ENCODE results near the gene MRPL57.
"Not testable (repeated sequence)": the region's sequence is repeated elsewhere in the genome, so short reads cannot be mapped to it uniquely, and the experiment has no call there.

MRPL57 gene

DNA sequence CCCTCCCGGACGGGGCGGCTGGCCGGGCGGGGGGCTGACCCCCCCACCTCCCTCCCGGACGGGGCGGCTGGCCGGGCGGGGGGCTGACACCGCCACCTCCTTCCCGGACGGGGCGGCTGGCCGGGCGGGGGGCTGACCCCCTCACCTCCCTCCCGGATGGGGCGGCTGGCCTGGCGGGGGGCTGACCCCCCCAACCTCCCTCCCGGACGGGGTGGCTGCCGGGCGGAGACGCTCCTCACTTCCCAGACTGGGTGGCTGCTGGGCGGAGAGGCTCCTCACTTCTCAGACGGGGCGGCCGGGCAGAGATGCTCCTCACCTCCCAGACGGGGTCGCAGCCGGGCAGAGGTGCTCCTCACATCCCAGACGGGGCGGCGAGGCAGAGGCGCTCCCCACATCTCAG, 10.0 kb downstream of the MRPL57 start:
- not testable (repeated sequence) for H3K27ac ChIP-seq; DNase-seq (ENCODE audit: low read depth, low spot score)

DNA sequence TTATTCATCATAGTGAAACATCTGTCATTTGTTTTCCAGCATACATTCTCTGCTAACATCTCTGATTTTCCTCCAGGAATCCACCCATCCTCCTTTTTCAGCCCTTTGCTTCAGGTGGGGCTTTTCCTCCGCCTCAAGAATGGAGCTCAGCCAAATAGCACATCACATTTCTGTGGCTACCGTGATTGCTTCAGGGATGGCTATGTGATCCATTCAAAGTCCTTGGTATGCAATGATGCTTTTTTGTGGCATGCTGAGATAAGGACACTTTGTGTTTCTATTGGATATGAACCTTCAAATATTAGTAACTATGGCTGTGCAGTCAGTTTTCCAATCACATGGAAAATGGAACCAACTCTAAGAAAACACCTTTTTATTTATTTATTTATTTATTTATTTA, 18.3 kb downstream of the MRPL57 start:
- DNase-seq (ENCODE audit: low read depth, low spot score); H3K27ac ChIP-seq: not testable (repeated sequence)

- not testable (repeated sequence) for H3K27ac ChIP-seq; DNase-seq (ENCODE audit: low read depth, low spot score)
Measured at GRCh38 chr13:21197606-21198225, 21.3 kb downstream of the MRPL57 start.

DNA sequence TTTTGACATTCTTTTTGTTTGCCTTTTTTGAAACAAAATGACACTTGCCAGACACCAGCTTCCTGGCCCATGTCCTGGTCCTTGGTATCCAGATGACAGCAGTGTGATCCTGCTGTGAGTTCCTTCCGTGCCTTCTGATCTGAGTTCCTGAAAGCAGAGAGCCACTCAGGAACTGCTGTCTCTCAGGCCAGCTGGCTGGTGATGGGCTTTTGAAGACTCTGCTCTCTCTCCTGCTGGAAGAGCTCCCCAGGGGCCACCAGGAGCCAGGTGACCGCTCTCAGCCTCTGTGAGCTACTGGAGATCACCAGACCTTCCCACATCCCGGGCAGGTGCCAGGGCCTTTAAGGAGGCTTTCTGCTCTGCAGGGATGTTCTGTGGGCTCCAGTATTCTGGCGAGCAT, 21.9 kb downstream of the MRPL57 start:
- H3K27ac ChIP-seq; DNase-seq (ENCODE audit: low read depth, low spot score): not testable (repeated sequence)

DNA sequence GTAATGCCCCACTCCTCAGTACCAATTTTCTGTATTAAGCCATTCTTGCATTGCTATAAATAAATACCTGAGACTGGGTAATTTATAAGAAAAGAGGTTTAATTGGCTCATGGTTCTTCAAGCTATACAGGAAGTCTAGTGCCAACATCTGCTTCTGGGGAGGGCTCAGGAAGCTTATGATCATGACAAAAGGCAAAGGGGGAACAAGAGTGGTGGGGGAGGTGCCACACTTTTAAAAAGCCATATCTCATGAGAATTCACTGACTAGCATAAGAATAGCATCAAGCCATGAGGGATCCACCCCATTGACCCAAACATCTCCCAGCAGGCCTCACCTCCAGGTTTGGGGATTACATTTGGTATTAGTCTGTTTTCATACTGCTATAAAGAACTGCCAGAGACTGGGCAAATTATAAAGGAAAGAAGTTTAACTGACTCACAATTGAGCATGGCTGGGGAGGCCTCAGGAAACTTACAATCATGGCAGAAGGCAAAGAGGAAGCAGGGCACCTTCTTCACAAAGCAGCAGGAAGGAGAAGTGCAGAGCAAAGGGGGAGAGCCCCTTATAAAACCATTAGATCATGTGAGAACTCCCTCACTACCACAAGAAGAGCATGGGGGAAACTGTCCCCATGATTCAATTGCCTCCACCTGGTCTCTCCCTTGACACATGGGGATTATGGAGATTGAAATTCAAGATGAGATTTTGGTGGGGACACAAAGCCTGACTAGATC, 25.2 kb downstream of the MRPL57 start:
- DNase-seq (ENCODE audit: low read depth, low spot score); H3K27ac ChIP-seq: not testable (repeated sequence)

GRCh38 chr13:21202767-21203531, 26.5 kb downstream of the MRPL57 start:
- H3K27ac ChIP-seq: no peak overlapping the region
- DNase-seq (ENCODE audit: low read depth, low spot score): peak; percentile 22

DNA sequence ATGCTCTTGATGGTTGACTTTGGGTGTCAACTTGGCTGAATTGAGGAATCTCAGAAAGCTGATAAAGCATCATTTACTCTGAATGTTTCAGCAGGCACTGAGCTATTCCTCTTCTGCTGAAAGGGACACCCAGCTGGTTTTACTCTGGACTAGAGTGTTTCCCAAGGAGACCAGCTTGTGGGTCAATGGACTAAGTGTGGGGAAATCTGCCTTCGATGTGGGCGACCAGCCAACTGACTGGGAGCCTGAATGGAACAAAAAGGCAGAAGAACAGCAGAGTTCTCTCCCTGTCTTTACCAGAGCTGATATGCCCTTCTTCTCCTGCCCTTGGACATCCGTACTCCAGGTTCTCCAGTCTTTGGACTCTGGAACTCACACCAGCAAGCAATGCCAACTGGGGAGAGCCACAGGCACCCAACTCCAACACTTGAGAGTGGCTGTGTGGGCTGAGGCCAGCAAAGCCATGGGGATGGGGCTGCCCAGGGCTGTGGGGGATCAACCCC, 32.2 kb downstream of the MRPL57 start:
- DNase-seq (ENCODE audit: low read depth, low spot score): no peak
- no peak overlapping the region for H3K27ac ChIP-seq

DNA sequence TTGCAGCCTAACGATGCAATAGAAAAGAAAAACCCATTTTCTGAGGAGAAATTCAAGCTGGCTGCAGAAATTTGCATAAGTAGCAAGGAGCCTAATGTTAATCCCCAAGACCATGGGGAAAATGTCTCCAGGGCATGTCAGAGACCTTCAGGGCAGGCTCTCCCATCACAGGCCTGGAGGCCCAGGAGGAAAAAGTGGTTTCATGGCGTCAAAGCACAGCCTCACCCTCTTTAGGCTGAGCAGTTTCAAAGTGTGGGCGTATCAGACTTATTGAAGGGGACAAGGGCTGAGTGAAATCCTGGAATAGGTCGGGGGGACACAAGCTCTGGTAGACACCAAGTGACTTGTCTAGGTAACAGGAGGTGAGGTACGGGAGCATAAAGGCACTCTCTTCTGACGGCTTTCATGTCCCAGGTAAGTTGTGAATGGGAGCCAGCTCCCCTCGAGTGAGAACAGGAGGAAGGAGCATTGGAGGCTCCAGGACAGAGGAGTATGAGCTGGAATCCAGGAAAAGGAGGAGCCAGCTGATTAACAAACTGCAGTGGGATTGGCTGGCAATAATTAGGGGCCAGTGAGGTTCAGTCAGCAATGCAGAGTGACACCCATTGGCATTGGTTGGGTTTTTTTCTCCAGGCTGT, 35.8 kb downstream of the MRPL57 start:
- no peak for DNase-seq (ENCODE audit: low read depth, low spot score)
- no peak overlapping the region for H3K27ac ChIP-seq

DNA sequence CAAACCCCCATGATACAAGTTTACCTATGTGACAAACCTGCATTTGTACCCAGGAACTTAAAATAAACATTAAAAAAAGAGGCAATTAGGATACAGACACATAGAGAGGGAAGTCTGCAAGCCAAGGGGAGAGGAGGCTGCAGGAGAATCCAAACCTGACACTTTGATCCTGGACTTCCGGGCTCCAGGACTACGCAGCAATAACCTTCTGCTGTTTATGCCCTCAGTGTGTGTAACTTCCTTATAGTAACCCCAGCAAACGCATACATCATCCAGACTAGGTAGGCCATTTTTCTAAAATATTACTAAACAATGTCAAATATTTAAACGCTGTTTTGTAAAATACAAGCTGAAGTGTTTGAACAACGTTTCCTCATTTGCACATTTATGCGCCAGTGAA, 39.0 kb downstream of the MRPL57 start:
- H3K27ac ChIP-seq; DNase-seq (ENCODE audit: low read depth, low spot score): not testable (repeated sequence)

DNA sequence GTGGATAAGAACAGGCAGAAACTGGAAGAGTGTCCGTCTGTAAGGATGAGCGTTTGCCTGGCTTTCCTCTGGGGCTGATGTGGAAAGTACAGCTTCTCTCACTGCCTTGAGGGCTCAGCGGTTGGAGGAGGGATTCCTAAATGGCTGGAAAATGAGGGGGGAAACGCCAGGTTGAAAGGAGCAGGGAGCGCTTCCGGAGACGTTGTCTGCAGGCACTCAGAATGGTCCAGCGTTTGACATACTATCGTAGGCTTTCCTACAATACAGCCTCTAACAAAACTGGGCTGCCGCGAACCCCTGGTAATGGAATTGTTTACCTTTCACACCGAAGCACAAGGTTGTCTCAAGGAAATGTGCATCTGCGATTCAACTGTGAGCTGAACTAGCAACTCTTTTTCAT, 39.9 kb downstream of the MRPL57 start:
- DNase-seq (ENCODE audit: low read depth, low spot score): no peak
- no peak overlapping the region for H3K27ac ChIP-seq

- no peak for DNase-seq (ENCODE audit: low read depth, low spot score)
- H3K27ac ChIP-seq: no peak overlapping the region
Measured at GRCh38 chr13:21218351-21219035, 42.0 kb downstream of the MRPL57 start.

DNA sequence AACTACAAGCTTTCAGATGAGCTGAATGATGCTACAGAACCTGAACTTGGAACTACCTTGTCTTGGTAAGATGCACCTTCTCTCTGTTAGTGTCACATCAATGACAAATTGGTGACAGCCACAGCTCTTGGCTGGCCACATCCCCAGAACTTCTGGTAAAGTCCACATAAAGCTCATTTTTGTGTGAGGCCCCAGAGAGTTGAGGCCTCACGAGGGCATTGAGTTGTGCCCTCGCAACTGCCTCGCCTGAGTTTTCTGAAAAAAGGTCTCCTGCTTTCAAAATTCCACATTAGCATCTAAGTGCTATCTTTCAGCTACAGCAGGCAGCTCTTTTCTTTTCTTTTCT, 42.6 kb downstream of the MRPL57 start:
- no peak for DNase-seq (ENCODE audit: low read depth, low spot score)
- H3K27ac ChIP-seq: no peak overlapping the region

DNA sequence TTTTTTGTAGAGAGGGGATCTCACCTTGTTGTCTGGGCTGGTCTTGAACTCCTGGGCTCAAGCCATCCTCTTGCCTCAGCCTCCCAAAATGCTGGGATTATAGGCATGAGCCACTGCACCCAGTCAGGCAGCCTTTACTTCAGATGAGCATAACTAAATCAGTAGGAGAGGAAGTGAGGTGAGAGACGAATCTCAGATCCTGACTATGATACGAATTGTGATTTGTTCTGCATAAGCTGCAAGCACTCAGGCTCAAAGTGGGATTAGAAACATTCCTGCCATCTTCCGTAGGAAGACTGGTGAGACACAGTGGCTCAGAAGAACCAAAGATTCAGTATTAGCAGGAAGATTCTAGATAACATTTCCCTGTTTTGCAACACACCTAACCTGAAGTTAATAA, 43.3 kb downstream of the MRPL57 start:
- not testable (repeated sequence) for DNase-seq (ENCODE audit: low read depth, low spot score); H3K27ac ChIP-seq

DNA sequence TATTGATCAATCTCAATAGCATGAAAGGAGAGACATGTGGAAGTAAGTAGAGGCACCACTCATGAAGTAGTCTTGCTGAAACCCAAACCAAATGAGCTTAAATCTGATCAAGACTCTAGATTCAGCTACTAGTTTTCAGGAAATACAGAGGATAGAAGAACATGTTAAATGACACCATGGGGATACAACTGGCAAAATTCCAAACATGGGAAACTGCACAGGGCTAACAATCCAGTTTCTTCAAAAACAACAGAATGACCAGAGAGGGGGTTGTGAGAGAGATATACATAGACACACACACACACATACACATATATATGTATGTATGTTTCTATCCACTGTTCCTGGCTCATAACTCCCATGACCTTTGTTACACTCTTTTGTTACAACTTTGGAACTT, 44.8 kb downstream of the MRPL57 start:
- no peak for DNase-seq (ENCODE audit: low read depth, low spot score)
- no peak overlapping the region for H3K27ac ChIP-seq

DNA sequence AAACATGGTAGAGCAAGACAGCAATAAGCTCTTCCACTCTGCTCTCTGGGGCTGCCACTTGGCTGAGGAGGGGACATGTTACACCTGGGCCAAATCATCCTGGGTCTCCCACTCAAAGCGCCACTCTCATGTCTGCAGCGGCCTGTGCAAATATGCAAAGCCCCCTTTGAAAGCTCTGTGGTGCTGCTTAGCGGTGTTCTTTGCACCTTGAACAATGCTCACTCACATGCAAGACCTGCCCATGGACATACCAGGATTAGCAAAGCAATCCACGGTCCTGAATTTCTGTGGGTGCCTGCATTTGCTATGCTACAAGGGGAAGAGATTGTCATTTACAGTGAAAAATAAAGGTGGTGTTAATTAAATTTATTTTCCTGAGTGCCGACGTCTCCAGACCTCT, 48.6 kb downstream of the MRPL57 start:
- no peak overlapping the region for H3K27ac ChIP-seq
- DNase-seq (ENCODE audit: low read depth, low spot score): no peak

- H3K27ac ChIP-seq: no peak overlapping the region
- no peak for DNase-seq (ENCODE audit: low read depth, low spot score)
Measured at GRCh38 chr13:21225841-21226581, 49.6 kb downstream of the MRPL57 start.

DNA sequence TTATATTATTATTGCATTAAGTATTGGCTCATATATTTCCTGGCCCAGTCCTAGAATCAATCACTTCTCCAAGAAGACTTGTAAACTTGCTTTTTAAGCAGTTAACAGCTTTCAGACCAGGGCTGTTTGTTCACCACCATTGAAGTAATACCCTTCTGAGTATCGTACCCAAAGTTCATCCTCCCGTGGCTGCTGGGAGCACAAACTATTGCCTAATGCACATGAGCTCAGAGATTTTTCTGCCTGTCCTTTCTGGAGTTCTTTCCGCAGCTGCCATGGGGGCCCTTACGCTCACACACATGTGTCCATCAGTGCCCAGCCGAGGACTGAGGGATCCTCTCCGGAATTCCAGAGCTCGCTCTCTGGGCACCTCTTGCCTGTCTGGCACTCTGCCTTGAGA, 51.5 kb downstream of the MRPL57 start:
- no peak overlapping the region for H3K27ac ChIP-seq
- DNase-seq (ENCODE audit: low read depth, low spot score): no peak

Measured in epithelial cell of prostate (primary cell).